GM10266 (cell line): ENCODE results near the gene ADIPOR2.

Experiments used
- DNase-seq: peaks from one replicate; pipeline ENCODE4 v3.0.0; 2012; ENCODE audit errors: extremely low spot score
- CTCF ChIP-seq: IDR thresholded peaks from 2 replicates; pipeline ENCODE4 v1.5.1; 2012; ENCODE audit warnings: mild to moderate bottlenecking, low read depth; ENCODE audit not compliant: control insufficient read depth, insufficient read depth; ENCODE audit errors: missing control alignments

The ADIPOR2 gene

DNA sequence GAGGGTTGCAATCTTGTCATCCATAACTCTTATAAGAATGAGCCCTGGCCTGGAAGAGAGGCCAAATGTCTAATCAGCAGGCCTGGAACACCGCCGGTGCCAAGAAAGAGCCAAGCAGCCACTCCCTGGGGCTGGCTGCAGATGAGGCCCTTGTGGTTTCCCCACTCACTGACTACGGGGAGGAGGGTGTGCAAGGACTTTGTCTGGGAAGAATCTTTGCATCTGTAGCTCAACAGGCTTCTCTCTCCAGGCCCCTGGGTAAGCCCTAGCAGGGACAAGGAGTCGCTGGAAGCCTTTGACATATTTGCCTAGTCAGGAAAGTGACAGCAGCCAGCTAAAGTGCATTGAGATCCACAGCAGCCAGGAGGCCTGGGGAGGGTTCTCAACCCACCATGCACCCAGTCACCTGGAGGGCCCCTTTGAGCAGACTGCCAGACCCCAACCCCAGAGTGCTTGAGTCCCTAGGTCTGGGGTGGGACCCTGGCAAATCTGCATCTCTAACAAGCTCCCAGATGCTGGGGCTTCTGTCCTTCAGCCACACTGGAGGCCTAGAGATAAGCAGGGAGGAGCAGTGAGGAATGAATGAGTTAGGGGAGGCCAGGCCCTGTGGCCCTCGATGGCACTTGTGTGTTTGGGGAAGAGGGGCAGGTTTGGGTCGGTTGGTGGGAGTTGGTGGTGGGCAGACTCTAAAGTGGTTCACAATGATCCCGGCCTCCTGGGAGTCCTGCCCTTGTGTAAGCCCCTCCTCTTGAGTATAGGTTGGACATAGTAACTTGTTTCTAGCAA lies 115.6 kb downstream of the ADIPOR2 start:
- no peak for DNase-seq

DNA sequence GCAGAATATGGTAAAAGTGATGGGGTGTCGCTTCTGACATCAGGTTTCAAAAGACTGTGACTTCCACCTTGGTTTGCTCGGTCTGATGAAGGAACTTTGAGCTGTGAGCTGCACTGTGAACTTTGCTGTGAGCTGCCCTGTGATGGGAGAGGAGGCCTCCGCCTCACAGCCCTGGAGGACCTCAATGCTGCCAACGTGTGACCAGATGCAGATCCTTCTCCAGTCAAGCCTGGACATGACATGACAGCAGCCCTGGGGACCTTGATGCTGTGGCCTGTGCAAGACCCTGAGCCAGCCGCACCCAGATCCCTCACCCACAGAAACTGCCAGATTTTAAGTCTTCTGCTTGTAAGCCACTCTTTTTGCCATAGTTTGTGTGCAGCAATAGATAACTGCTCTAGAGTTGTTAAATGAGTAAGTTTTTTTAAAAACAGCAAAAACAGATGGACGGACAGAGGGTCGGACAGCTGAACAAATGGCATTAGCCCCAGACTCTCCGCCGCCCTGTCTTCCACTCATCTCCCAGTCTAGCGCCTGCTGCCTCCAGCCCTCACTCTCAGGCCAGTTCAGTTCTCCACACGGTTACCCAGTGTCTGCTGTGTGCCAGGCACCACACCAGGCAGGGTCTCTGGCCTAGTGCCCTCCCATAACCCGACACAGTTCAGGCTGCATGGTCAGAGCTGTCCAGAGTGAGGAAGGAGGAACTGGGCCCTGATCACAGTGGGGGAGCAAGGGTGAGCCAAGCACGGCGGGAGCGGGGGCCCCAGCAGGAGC lies 116.4 kb downstream of the ADIPOR2 start:
- no peak for TF ChIP-seq CTCF
- DNase-seq, result no peak

More for the DNA sequence above, 115.6 kb downstream of the ADIPOR2 start:
- no peak for TF ChIP-seq CTCF

DNA sequence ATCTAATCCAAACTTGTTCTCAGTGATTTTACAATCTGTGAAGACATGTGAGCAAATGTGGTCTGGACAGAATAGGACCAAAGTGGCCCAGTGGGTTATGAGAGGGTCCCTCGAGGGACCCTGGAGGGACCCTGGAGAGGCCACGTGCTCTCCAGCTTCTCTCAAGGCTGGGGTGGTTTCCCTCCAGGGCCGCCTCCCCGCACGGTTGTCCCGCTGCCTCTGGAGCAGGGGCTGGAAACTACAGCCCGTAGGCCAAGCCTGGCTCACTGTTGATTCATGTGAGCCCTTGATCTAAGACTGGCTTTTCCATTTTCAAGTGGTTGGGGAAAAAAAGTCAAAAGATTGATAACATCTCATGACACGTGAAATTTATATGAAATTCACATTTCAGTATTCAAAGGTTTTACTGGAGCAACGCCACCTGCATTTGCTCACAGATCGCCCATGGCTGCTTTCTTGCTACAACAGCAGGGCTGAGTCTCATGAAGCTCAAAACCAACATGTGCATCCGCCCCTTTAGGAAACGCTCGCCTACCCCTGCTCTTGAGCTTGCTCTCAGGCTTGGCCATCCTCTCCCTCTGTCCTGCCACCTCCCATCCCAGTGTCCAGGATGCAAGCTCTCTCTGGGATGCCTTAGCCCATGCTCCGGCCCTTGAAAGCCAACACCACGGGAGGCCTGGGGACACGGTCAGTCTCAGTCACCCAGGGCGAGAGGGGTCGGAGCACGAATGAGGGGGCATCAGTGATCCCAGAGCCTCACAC lies 117.3 kb downstream of the ADIPOR2 start:
- DNase-seq, result no peak
- TF ChIP-seq CTCF, result no peak

GRCh38 chr12:1808798-1809480 lies 118.1 kb downstream of the ADIPOR2 start:
- DNase-seq, result no peak

DNA sequence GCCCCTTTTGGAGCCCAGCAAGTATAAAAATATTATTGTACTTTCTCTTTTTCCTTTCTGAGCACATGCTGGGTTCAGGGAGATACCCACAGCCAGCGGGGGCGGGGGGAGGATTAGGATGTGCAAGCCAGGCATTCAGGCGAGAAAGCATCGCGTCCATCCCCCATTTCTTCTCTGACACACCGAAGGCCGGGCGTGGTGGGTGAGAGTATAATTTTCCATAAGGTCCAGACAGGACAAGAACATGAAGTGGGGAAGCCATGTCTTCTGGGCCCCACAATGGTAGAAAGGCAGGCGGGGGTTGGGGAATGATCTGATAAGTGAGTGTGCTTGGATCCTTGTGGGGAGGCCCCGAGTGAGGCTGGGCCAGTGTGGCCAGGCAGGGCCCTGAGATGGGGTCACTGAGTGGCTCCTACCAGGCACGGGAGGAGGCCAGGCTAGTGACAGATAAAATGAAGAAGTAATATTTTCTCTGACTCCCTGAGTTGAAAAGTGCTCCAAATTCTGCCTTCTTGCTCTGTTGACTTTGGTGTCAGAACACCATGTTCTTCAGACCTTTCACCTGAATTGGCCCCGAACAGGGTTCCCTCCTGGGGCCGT lies 118.8 kb downstream of the ADIPOR2 start:
- no peak for TF ChIP-seq CTCF
- no peak for DNase-seq

More at GRCh38 chr12:1808798-1809480, 118.1 kb downstream of the ADIPOR2 start:
- TF ChIP-seq CTCF, result no peak

DNA sequence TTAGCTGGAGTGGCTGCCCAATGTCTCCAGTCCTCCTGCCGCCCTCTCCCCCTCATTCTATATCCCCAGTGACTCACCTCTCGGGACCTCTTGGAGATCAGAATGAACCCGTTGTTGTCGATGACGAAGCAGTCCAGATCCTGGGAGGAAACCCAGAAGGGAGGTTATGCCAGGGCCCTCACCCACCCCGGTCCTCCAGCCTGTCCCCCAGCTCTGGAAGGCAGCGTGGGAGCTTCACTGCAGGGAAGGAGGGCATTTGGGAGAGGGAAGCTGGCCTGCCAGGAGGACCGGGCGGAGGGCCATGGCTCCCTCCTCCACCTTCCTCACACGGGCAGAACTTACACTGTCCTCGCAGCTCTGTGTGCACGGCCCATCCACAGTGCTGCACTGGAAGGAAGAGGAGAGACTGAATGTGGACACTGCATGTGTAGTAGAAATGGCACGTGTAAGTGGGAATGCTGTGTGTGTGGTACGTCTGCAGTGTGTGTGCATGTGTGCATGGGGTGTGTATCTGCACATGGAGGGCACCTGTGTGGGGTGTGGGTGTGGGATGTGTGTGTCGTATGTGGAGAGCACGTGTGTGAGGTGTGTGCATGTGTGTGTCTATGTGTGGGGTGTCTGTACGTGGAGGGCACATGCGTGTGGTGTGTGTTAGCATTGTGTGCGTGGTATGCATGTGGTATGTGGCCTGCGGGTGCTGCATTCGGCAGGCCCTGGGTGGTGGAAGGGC lies 119.5 kb downstream of the ADIPOR2 start:
- TF ChIP-seq CTCF, result no peak
- DNase-seq, result no peak
